C4-2B (cell line): Measurements from ENCODE around the gene ANG.

ENCODE experiments used
- CTCF ChIP-seq: fragments of 450-650 bp; conservative IDR thresholded peaks from 2 replicates; pipeline ENCODE4 v1.5.1; 2017; ENCODE audit warnings: mild to moderate bottlenecking
- ZFX ChIP-seq: fragments of 450-650 bp; IDR thresholded peaks from 2 replicates; pipeline ENCODE4 v1.6.1; 2017

GRCh38 chr14:20711685-20712084 lies 23.1 kb downstream of the ANG start:
- TF ChIP-seq CTCF: no peak
- no peak for TF ChIP-seq ZFX
